ENCODE results near the gene IFITM10. TPM values are rescaled to one million over a fixed set of nuclear protein-coding genes. Genes with fewer than 3 reads are reported as not detected.
"Not testable (repeated sequence)": the region's sequence is repeated elsewhere in the genome, so short reads cannot be mapped to it uniquely, and the experiment has no call there.

The IFITM10 gene
- total RNA-seq, 2 experiments from 2014 or later, result 0.96 to 1.3 TPM

DNA sequence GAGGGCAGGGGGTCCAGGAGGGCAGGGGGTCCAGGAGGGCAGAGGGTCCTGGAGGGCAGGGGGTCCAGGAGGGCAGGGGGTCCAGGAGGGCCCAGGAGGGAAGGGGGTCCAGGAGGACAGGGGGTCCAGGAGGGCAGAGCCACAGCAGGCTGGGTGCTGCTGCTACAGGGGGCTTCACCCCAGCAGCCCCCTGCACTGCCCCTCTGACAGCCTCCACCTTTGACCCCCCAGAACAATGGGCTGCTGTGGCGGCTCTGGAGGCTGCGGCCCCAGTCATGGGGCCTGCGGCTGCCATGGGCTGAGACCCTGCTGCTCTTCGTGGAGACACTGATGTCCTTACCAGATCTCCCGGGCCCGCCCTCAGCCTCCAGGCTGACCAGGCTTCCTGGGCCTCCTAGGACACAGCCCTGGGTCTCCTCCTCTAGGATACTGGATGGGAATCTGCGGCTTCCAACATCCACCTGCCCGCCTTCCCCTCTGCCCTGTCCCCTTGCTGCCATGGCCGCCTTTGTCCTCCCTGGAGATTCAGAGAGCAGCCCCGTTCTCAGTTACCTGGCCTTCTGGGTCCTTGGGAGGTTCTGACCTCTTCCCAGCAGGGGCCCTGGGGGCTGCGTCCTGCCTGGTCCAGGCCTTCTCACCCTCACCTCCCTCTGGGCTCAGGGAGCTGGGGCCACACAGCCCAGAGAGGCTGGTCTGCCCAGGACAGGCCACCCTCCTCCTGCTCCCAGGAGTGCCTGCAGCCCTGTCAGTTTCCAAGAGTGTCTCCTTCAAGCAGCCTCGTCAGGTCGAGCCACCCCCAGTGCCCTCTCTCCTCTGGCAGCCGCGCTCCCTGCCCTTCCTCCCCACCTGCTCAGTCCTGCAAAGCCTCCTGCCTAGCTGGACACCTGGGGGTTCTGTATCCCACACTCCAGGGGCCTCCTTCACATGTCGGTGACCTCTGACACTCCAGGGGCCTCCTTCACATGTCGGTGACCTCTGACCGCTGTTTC, 65.2 kb downstream of the IFITM10 start:
- POLR2A ChIA-PET; H3K27ac Mint-ChIP-seq; DNase-seq; H3K4me1 Mint-ChIP-seq; H3K9me3 Mint-ChIP-seq; CTCF ChIA-PET; H3K36me3 Mint-ChIP-seq (ENCODE audit: low read depth); H3K4me3 Mint-ChIP-seq: not testable (repeated sequence)
- peaks cover 14% of the 10 kb centered on the region for H3K27me3 Mint-ChIP-seq

DNA sequence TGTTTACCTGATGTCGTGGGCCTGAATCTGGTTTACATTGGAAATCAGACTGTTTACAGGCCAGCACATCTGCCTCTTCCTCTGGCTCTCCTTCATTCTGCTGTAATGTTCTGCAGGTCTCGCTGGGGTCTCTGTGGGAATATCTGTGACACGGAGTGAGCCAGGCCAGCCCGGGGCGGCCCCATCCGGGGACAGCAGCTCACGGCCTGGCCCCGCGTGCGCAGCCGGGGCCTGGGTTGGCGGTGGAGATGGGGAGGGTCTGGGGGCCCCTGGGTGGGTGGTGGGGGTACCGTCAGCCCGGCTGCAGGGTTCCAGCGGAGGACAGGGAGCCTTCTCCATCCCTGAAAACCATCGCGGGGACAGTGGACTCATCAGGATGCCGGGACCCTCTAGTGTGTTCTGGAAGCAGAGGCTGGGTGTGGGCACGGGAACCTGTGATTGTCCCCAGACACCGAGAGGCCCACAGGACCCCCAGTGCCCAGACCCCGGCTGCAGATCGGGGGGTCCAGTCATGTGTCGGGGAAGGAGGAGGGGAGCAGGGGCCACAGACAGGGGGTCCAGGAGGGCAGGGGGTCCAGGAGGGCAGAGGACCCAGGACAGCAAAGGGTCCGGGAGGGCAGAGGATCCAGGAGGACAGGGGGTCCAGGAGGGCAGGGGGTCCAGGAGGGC, 66.4 kb downstream of the IFITM10 start:
- POLR2A ChIA-PET; H3K36me3 Mint-ChIP-seq (ENCODE audit: low read depth); H3K4me3 Mint-ChIP-seq; H3K27ac Mint-ChIP-seq; CTCF ChIA-PET; DNase-seq; H3K9me3 Mint-ChIP-seq; H3K4me1 Mint-ChIP-seq: not testable (repeated sequence)
- peaks cover 10% of the 10 kb centered on the region for H3K27me3 Mint-ChIP-seq

DNA sequence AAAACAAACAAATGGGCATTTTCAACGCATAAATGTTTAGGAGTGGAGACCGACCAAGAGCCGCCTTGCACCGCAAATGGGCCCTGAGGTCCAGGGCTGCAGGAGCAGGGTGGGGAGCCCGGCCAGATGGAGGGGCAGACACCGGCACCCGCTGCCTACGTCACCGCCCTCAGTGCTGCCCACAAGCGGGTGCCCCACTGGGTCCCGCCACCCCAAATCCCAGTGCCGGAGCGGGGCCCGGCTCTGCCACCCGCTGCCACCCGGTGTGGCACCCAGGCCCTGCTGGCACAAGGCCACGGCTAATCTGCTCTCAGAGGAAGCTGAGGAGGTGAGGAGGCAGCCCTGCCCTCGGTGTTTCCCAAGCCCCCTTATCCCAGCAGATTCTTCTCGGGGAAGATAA, 67.2 kb downstream of the IFITM10 start:
- H3K4me3 Mint-ChIP-seq; H3K9me3 Mint-ChIP-seq; H3K27ac Mint-ChIP-seq; H3K4me1 Mint-ChIP-seq; H3K36me3 Mint-ChIP-seq (ENCODE audit: low read depth); CTCF ChIA-PET; DNase-seq; POLR2A ChIA-PET; H3K27me3 Mint-ChIP-seq: not testable (repeated sequence)

Other genes with a start within 250 kb of the IFITM10 start
- under 1 TPM; 0.22 to 0.23 TPM for gene DUSP8, start 178.3 kb downstream of the IFITM10 start, total RNA-seq
- gene KRTAP5-1, start 165.3 kb downstream of the IFITM10 start, total RNA-seq, result not detected
- not detected for gene KRTAP5-2, start 152.3 kb downstream of the IFITM10 start, total RNA-seq
- not detected for gene KRTAP5-3, start 142.1 kb downstream of the IFITM10 start, total RNA-seq
- not detected for gene KRTAP5-4, start 128.5 kb downstream of the IFITM10 start, total RNA-seq
- gene KRTAP5-5, start 120.8 kb downstream of the IFITM10 start, total RNA-seq, result not detected
- gene KRTAP5-6, start 53.4 kb downstream of the IFITM10 start, total RNA-seq, result not detected
- 100 to 1,000 TPM; 140 to 154 TPM for gene CTSD, start 13.3 kb upstream of the IFITM10 start, total RNA-seq
- gene SYT8, start 84.4 kb upstream of the IFITM10 start, total RNA-seq, result not detected
- gene TNNI2, start 88.4 kb upstream of the IFITM10 start, total RNA-seq, result not detected
- gene LSP1, start 102.5 kb upstream of the IFITM10 start, total RNA-seq, result 100 to 1,000 TPM; 668 to 687 TPM
- gene PRR33, start 141.3 kb upstream of the IFITM10 start, total RNA-seq, result under 1 TPM in 1 of 2 experiments, not detected in 1; 0.05 TPM
- gene TNNT3, start 169.1 kb upstream of the IFITM10 start, total RNA-seq, result 1 to 10 TPM; 3.7 to 5.4 TPM
- 100 to 1,000 TPM in 1 of 2 experiments, 10 to 100 TPM in 1; 77.5 to 106 TPM for gene MRPL23, start 196.7 kb upstream of the IFITM10 start, total RNA-seq
- not detected for gene H19, start 247.2 kb upstream of the IFITM10 start, total RNA-seq